Stimulated activated CD4-positive, alpha-beta T cell treated with anti-CD3 and anti-CD28 coated beads, Interleukin-2, amount 100 ng/mL, for 4 hours (primary cell): Measurements from ENCODE around the gene USP36.
A peak's percentile ranks its signal among the peaks of the same experiment; 100 is the strongest.
"Not testable (repeated sequence)": the region's sequence is repeated elsewhere in the genome, so short reads cannot be mapped to it uniquely, and the experiment has no call there.

Experiments
- DNase-seq: peaks from one replicate; pipeline ENCODE4 v3.0.0-alpha.2; 2020; ENCODE audit warnings: low read depth

USP36 gene

GRCh38 chr17:78872486-78872885 lies 31.9 kb upstream of the USP36 start:
- DNase-seq, result no peak

GRCh38 chr17:78870621-78871020 lies 30.0 kb upstream of the USP36 start:
- no peak for DNase-seq

GRCh38 chr17:78868391-78868790 lies 27.8 kb upstream of the USP36 start:
- no peak for DNase-seq

GRCh38 chr17:78867046-78867445 lies 26.4 kb upstream of the USP36 start:
- DNase-seq, result not testable (repeated sequence)

- peak; percentile 38 for DNase-seq
Observed at GRCh38 chr17:78865682-78866390, 25.2 kb upstream of the USP36 start.

GRCh38 chr17:78864117-78864516 lies 23.5 kb upstream of the USP36 start:
- DNase-seq, result no peak

GRCh38 chr17:78862073-78863023 lies 21.7 kb upstream of the USP36 start:
- DNase-seq, result no peak

- DNase-seq, result no peak
Observed at GRCh38 chr17:78861229-78861628, 20.6 kb upstream of the USP36 start.

GRCh38 chr17:78859051-78859450 lies 18.4 kb upstream of the USP36 start:
- no peak for DNase-seq

- DNase-seq, result no peak
Observed at GRCh38 chr17:78857266-78857665, 16.7 kb upstream of the USP36 start.

- no peak for DNase-seq
Observed at GRCh38 chr17:78855561-78856165, 15.0 kb upstream of the USP36 start.

GRCh38 chr17:78854508-78854907 lies 13.9 kb upstream of the USP36 start:
- DNase-seq, result no peak

GRCh38 chr17:78853926-78854394 lies 13.3 kb upstream of the USP36 start:
- DNase-seq, result no peak

- no peak for DNase-seq
Observed at GRCh38 chr17:78852709-78853121, 12.1 kb upstream of the USP36 start.

GRCh38 chr17:78849026-78849425 lies 8.4 kb upstream of the USP36 start:
- DNase-seq, result no peak

- no peak for DNase-seq
Observed at GRCh38 chr17:78847052-78847451, 6.4 kb upstream of the USP36 start.

- DNase-seq, result no peak
Observed at GRCh38 chr17:78844301-78845005, 3.8 kb upstream of the USP36 start.

- peak; percentile 41 for DNase-seq
Observed at GRCh38 chr17:78842881-78843565, 2.4 kb upstream of the USP36 start.

- no peak for DNase-seq
Observed at GRCh38 chr17:78840530-78840779, 159 bp downstream of the USP36 start.

GRCh38 chr17:78839762-78840529 lies 668 bp downstream of the USP36 start:
- DNase-seq, result peak; percentile 44

GRCh38 chr17:78839235-78839761 lies 1.3 kb downstream of the USP36 start:
- no peak for DNase-seq
